ENCODE data around the gene EVI5L.

GRCh38 chr19:7819337-7819736 is 10.7 kb upstream of the EVI5L start:
- no peak for TF ChIP-seq CTCF (IDR thresholded peaks at IDR 0.05; ENCODE audit: low read depth, low read length, missing input control)
- TF ChIP-seq ATF3 (IDR thresholded peaks at IDR 0.05), result no peak
- TF ChIP-seq REST (IDR thresholded peaks at IDR 0.05), result no peak
- no peak for TF ChIP-seq RAD21 (IDR thresholded peaks at IDR 0.05)
- TF ChIP-seq JUND (IDR thresholded peaks at IDR 0.05), result no peak
- TF ChIP-seq MAX (IDR thresholded peaks at IDR 0.05), result no peak
- no peak for TF ChIP-seq GABPA (IDR thresholded peaks at IDR 0.05 in 1 of 2, conservative IDR thresholded peaks at IDR 0.05 in 1 of 2)
